ENCODE measurements around the gene PAEP.

The PAEP gene

DNA sequence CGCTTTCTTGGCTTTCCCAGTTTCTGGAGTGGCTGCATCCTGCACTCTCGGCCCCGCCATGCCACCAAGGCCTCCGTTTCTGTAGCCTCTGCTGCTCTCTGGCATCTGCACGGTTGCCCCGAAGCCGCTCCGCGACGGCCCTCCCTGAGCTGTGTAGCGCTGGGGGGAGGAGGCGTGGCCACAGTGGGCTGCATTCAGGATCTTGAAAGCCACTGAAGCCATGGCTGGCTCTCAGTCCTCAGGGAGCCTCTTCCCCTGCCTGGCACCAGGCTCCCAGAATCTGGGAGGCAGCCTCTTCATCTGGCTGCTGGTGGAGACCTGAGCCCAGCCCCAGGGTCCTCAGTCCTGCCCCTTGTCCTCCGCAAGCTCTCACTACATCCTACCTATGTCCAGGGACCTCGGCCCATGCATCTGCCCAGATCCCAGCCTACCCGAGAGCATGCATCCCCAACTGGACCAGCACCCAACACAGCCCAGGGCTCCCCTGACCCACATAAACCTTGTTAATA is 25.1 kb downstream of the PAEP start:
- no peak for TF ChIP-seq CTCF (IDR thresholded peaks at IDR 0.05; ENCODE audit: insufficient read depth, low read length, missing control alignments)
- ChIA-PET CTCF (interaction anchor here (1.6 to 1.9 kb wide), 2 partner anchors 13 to 16 kb away, joined by 6 to 8 read pairs; no protein-coding TSS in a partner anchor), POLR2A (no interaction called here)
- no peak for DNase-seq (ENCODE audit: low read depth, low spot score)
- no peak overlapping the region for H3K4me3 ChIP-seq (ENCODE audit: low read depth, low read length)

DNA sequence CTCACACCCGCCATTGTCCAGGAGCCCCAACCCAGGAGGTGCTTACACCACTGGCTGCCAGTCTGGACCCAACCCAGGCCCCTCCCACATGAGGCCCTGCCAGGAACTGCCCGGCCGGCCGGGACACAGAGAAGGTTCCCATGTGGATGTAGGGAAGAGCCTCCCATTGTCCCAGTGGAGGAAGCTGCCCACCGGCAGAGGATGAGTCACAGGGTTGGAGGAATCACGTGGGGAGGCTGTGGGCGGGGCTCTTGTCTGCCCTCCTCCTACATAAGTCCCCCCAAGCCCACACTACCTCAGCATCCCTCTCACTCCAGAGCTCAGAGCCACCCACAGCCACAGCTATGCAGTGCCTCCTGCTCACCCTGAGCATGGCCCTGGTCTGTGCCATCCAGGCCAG is 26.1 kb downstream of the PAEP start:
- ChIA-PET CTCF (interaction anchor here (1.3 kb wide), 1 partner anchor 14 kb away, joined by 8 read pairs; no protein-coding TSS in a partner anchor), POLR2A (no interaction called here)
- TF ChIP-seq CTCF (IDR thresholded peaks at IDR 0.05; ENCODE audit: insufficient read depth, low read length, missing control alignments): no peak
- DNase-seq (ENCODE audit: low read depth, low spot score): no peak
- H3K4me3 ChIP-seq (ENCODE audit: low read depth, low read length): no peak overlapping the region

- no peak for TF ChIP-seq CTCF (IDR thresholded peaks at IDR 0.05; ENCODE audit: insufficient read depth, low read length, missing control alignments)
- no peak for DNase-seq (ENCODE audit: low read depth, low spot score)
- CTCF ChIA-PET: interaction anchor here (0.9 to 1.3 kb wide), 2 partner anchors 13 to 15 kb away, joined by 5 to 8 read pairs; no protein-coding TSS in a partner anchor
- POLR2A ChIA-PET: no interaction called here
- no peak overlapping the region for H3K4me3 ChIP-seq (ENCODE audit: low read depth, low read length)
Measured at GRCh38 chr9:135588371-135588770, 26.8 kb downstream of the PAEP start.

DNA sequence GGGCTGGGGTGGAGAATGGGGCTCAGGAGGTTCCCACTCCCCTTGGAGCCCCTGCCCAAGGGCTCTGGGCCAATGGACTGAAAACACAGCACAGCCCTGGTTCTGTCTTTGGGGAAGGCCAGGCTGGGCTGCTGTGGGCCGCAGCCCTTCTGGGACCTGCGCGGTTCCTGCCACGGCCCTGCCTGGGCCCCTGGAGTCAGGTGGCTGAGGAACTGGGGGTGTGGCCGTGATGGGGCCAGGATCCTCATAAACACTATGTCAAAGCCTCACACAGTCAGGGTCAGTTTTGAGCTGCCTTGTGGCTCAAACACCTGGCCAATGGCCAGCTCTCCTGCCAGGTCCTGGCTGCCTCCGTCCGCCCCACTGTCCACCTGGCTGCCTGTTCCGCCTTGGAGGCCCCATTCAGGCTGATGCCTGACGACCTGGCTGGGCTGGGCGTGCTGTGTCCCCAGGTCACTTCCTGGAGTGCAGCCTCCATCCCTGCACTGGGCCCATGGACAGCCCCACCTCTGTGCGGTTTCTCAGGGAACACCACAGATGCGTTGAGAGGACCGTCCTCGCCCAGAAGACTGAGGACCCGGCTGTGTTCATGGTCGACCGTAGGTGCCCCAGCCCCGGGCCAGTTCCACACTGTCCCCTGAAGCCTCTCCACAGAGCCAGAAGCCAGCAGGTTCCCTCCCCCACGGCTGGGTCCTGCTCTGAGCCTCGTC is 27.5 kb downstream of the PAEP start:
- ChIA-PET POLR2A (no interaction called here), CTCF (interaction anchor here (0.7 to 1.3 kb wide), 5 partner anchors 10 to 217 kb away, joined by 3 to 8 read pairs (median 4); no protein-coding TSS in a partner anchor)

DNA sequence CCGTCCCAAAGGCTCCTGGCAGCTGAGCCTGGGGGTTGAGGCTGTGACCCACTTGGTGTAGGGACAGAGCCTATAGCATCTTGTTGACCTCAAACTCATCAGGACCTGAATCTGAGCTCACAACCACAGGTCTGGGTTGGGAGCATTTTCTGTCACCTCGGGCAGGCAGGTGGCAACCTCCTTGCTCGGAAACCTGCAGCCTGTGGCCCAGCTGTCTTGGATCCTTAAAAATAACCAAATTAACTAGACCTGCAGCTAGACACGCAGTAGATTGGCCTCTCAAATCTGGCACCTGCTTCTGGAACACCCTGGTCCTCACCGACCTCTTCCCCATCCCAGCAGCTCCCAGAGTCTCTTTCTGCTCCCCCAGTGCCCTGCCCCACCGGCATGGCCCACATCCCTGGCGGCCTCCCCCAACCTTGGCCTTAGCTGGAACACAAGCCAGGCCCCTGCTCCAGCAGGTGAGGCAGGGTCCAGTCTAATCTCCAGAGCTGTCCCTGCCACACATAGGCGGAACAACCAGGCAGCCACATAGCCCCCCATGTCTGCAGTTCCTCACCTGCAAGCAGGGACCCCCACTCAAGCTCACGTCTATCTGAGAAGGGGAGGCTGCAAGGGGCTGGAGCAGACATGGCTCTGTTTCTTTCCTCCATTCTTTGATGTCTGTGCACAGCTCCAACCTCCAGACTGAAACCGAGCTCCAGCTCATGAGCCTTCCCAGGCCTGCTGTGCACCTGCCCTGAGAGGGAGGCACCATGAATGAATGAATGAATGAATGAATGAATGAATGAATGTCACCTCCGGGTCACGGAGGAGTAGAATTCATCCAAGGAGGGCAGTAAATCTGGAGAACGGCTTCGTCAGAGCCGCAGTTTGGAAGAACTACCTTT is 28.3 kb downstream of the PAEP start:
- no peak for DNase-seq (ENCODE audit: low read depth, low spot score)
- ChIA-PET CTCF (interaction anchor here (0.7 to 1.2 kb wide), 3 partner anchors 10 to 218 kb away, joined by 3 to 4 read pairs (median 3); no protein-coding TSS in a partner anchor), POLR2A (no interaction called here)
- no peak for TF ChIP-seq CTCF (IDR thresholded peaks at IDR 0.05; ENCODE audit: insufficient read depth, low read length, missing control alignments)
- no peak overlapping the region for H3K4me3 ChIP-seq (ENCODE audit: low read depth, low read length)

More for the DNA sequence above, 27.5 kb downstream of the PAEP start:
- DNase-seq (ENCODE audit: low read depth, low spot score): no peak
- no peak overlapping the region for H3K4me3 ChIP-seq (ENCODE audit: low read depth, low read length)
- no peak for TF ChIP-seq CTCF (IDR thresholded peaks at IDR 0.05; ENCODE audit: insufficient read depth, low read length, missing control alignments)
